Spleen (tissue), 11 donors: ENCODE measurements around the gene FOCAD. TPM values are rescaled to one million over a fixed set of nuclear protein-coding genes. Genes with fewer than 3 reads are reported as not detected.
"Not testable (repeated sequence)": the region's sequence is repeated elsewhere in the genome, so short reads cannot be mapped to it uniquely, and the experiment has no call there.

Experiments used
- DNase-seq: peaks from one replicate; pipeline ENCODE4 v3.0.0-alpha.2; 2020
- H3K27ac ChIP-seq, 8 donors: fragments of 200-600 bp; sonication (generic) in 7 of 8; 1 replicate in 4 of 8; 2 replicates in 4 of 8; pipeline versions ENCODE4 v1.5.0 to v1.8.0; 2016 to 2021; ENCODE audit warnings: inconsistent platforms in 4 of 8, mild to moderate bottlenecking in 4 of 8, moderate library complexity in 1 of 8
- H3K27me3 ChIP-seq, 7 donors: fragments of 200-600 bp; sonication (generic) in 6 of 7; replicated peaks in 1 of 7; 1 replicate in 4 of 7; 2 replicates in 3 of 7; pipeline versions ENCODE4 v1.5.0 to v1.8.0; 2016 to 2021; ENCODE audit warnings: inconsistent platforms in 3 of 7, mild to moderate bottlenecking in 1 of 7
- H3K36me3 ChIP-seq, 6 donors: fragments of 200-600 bp; sonication (generic) in 5 of 6; 1 replicate in 4 of 6; 2 replicates in 2 of 6; pipeline versions ENCODE4 v1.5.0 to v1.8.0; 2016 to 2021; ENCODE audit warnings: inconsistent platforms in 2 of 6
- H3K4me1 ChIP-seq, 6 donors: fragments of 200-600 bp; sonication (generic) in 5 of 6; 1 replicate in 3 of 6; 2 replicates in 3 of 6; pipeline versions ENCODE4 v1.5.0 to v1.8.0; 2016 to 2021; ENCODE audit warnings: inconsistent platforms in 3 of 6
- H3K4me3 ChIP-seq, 8 donors: fragments of 200-600 bp; sonication (generic) in 7 of 8; 1 replicate in 4 of 8; 2 replicates in 4 of 8; pipeline versions ENCODE4 v1.5.0 to v1.8.0; 2016 to 2021; ENCODE audit warnings: inconsistent platforms in 4 of 8, mild to moderate bottlenecking in 4 of 8, moderate library complexity in 2 of 8
- H3K9me3 ChIP-seq, 8 donors: fragments of 200-600 bp; sonication (generic) in 7 of 8; 1 replicate in 4 of 8; 2 replicates in 4 of 8; pipeline versions ENCODE4 v1.5.0 to v1.8.0; 2016 to 2021; ENCODE audit warnings: inconsistent platforms in 4 of 8
- POLR2A ChIP-seq, 3 donors: fragments of 450-650 bp; IDR thresholded peaks; one replicate each; pipeline ENCODE4 v1.5.1; 2017; ENCODE audit warnings: antibody characterized with exemption in 3 of 3, mild to moderate bottlenecking in 1 of 3
- POLR2AphosphoS5 ChIP-seq, 3 donors: sonication (generic); formaldehyde crosslinking; IDR thresholded peaks; one replicate each; pipeline ENCODE4 v1.5.1; 2017; ENCODE audit warnings: antibody characterized with exemption in 3 of 3
- WGBS, 5 donors: extraction: QIAGEN DNeasy Blood & Tissue Kit in 3 of 5; methylation state at CpG; one replicate each; pipeline versions ENCODE4 v1.1.5 to v1.1.7; 2013 to 2018; 5-methylcytosine and 5-hydroxymethylcytosine counted together
- intact Hi-C: fragments of 100-400 bp; cut with DNase I; formaldehyde crosslinking; loops from one replicate; pipeline ENCODE4 v1.15.0; 2023; ENCODE audit warnings: low total_unique reads
- polyA plus RNA-seq, 3 donors: library from polyadenylated mRNA; stranded (reverse); fragments of 200-250 nt; gene quantifications; one replicate each; pipeline ENCODE4 v1.2.1, GENCODE V29; 2013
- total RNA-seq, 7 donors: library from RNA; depleted of rRNA in 3 of 7; stranded (reverse); fragments of >200 nt in 3 of 7; fragmentation: NEBNext Ultra II Directional in 4 of 7; extraction: Animal tissue kit (Norgen Biotek cat#: 25700) in 4 of 7; gene quantifications; one replicate each; pipeline versions ENCODE4 v1.1.0 to v1.2.1, GENCODE V29; 2016 to 2021
- TF ChIP-seq, protein P1 (sequence below), 11 experiments: fragments of 200-600 bp in 7 of 11; fragments of 450-650 bp in 4 of 11; sonication (generic) in 4 of 11; IDR thresholded peaks in 8 of 11; conservative IDR thresholded peaks in 3 of 11; 1 replicate in 7 of 11; 2 replicates in 4 of 11; pipeline versions ENCODE4 v1.4.0 to v1.8.0; 2016 to 2021; ENCODE audit warnings: antibody characterized with exemption in 11 of 11, inconsistent platforms in 4 of 11, mild to moderate bottlenecking in 1 of 11
- donor health status: healthy with polysubstance abuse.
- donor health status: DM: no; HTN: no; CAD: no; lungs with moderate emphysema.
- donor health status: DM: no; HTN: no; CAD: no.
- donor health status: Bipolar disorder and iron deficiency.
- donor health status: healthy.
- donor health status: DM: no; HTN: no; CAD: no.
- donor health status: DM: yes; HTN: yes; CAD: no.

FOCAD gene
- total and polyA plus RNA-seq, 10 donors, result 3.0 to 33.2 (median 18.6) TPM

DNA sequence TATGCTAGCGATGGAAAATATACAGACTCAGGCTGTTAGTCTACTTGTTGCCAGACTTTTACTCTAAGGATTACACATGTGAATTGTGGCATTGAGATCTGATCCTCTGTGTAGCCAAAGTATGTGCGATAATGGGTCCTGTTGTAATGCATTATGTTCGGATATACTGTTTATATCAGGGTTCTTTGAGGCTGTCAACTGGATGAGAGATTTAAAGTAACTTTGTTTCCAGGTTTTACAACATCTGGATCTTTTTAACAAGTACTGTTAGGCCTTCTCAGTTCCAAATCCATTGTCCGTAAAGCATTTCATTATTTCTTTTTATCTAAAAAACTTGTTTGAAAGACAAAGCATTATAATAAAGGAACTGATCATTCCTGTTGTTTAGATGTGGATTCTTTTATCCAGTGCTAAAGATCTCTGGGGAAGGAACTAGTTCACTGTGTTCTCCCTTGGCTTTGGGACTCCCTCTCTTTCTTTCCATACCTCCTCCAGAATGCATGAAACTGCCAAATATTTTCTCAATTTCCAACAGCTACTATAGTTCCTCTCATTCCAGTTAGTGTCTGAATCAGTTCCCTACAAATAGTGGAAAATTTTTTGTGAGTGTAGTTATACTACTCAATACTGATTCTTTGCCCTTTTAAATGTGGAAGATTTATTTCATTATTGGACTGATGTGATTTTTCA, 278.6 kb downstream of the FOCAD start:
- WGBS, 5 donors, result 93 to 98% (median 97%) methylated on average over 4 of the region's 4 CpGs
- intact Hi-C loops, result no loop called here
- Histone ChIP-seq H3K27me3 (no peaks in the 10 kb centered on the region), H3K9me3 (no peaks in the 10 kb centered on the region), H3K36me3 (peaks cover 0 to 18% (median 0%) of the 10 kb centered on the region in 6 donors), H3K4me1 (no peaks in the 10 kb centered on the region), H3K4me3 (no peak overlapping the region), H3K27ac (no peak overlapping the region)
- TF ChIP-seq POLR2AphosphoS5 (IDR thresholded peaks at IDR 0.05) (no peak), POLR2A (IDR thresholded peaks at IDR 0.05) (no peak)
- TF ChIP-seq, protein P1, sequence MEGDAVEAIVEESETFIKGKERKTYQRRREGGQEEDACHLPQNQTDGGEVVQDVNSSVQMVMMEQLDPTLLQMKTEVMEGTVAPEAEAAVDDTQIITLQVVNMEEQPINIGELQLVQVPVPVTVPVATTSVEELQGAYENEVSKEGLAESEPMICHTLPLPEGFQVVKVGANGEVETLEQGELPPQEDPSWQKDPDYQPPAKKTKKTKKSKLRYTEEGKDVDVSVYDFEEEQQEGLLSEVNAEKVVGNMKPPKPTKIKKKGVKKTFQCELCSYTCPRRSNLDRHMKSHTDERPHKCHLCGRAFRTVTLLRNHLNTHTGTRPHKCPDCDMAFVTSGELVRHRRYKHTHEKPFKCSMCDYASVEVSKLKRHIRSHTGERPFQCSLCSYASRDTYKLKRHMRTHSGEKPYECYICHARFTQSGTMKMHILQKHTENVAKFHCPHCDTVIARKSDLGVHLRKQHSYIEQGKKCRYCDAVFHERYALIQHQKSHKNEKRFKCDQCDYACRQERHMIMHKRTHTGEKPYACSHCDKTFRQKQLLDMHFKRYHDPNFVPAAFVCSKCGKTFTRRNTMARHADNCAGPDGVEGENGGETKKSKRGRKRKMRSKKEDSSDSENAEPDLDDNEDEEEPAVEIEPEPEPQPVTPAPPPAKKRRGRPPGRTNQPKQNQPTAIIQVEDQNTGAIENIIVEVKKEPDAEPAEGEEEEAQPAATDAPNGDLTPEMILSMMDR (IDR thresholded peaks at IDR 0.05 in 8 of 11, conservative IDR thresholded peaks at IDR 0.05 in 3 of 11), result no peak
- no peak for DNase-seq

DNA sequence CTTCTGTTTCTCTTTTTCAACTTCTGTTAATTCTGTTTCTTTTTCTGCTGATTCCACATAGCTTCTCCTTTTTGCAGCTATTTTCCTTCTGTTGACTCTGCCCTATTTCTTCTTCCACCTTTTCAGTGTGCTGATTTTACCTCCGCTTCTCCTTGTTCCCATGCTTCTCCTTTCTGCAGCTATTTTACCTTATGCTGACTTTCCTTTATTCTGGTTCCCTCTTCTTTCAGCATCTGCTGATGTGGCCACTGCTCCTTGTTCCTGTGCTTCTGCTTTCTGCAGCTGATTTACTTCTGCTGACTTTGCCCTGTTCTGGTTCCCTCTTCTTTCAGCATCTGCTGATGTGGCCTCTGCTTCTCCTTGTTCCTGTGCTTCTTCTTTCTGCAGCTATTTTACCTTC, 288.6 kb downstream of the FOCAD start:
- DNase-seq, result no peak
- 94 to 98% (median 97%) methylated on average over 1 of the region's 1 CpG for WGBS, 5 donors
- no peaks in the 10 kb centered on the region for H3K4me1 ChIP-seq
- H3K27ac ChIP-seq, result peak overlapping the region in 5 of 8 donors; percentile 37 to 86 (median 76)
- no peaks in the 10 kb centered on the region for H3K27me3 ChIP-seq
- intact Hi-C loops, result no loop called here
- H3K9me3 ChIP-seq, result peaks cover 0 to 37% (median 19%) of the 10 kb centered on the region in 8 donors
- peaks cover 0 to 24% (median 7%) of the 10 kb centered on the region in 6 donors for H3K36me3 ChIP-seq
- TF ChIP-seq POLR2A (IDR thresholded peaks at IDR 0.05) (no peak), POLR2AphosphoS5 (IDR thresholded peaks at IDR 0.05) (no peak)
- TF ChIP-seq, protein P1 (IDR thresholded peaks at IDR 0.05 in 8 of 11, conservative IDR thresholded peaks at IDR 0.05 in 3 of 11), result no peak
- no peak overlapping the region for H3K4me3 ChIP-seq

DNA sequence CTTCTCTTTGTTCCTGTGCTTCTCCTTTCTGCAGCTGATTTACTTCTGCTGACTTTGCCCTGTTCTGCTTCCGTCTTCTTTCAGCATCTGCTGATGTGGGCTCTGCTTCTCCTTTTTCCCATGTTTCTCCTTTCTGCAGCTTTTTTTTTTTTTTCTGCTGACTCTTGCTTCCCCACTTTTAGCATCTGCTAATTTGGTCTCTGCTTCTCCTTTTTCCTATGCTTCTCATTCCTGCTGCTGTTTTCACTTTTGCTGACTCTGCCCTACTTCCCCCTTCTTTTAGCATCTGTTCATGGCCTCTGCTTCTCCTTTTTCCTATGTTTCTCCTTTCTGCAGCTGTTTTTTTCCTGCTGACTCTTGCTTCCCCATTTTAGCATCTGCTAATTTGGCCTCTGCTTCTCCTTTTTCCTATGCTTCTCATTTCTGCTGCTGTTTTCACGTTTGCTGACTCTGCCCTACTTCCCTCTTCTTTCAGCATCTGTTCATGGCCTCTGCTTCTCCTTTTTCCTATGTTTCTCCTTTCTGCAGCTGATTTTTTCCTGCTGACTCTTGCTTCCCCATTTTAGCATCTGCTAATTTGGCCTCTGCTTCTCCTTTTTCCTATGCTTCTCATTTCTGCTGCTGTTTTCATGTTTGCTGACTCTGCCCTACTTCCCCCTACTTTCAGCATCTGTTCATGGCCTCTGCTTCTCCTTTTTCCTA, 289.3 kb downstream of the FOCAD start:
- H3K4me1 ChIP-seq, H3K27me3 ChIP-seq, H3K4me3 ChIP-seq, DNase-seq, intact Hi-C loops: not testable (repeated sequence)
- Histone ChIP-seq H3K9me3 (peaks cover 0 to 37% (median 19%) of the 10 kb centered on the region in 8 donors), H3K27ac (peak overlapping the region in 6 of 8 donors; percentile 35 to 86 (median 61)), H3K36me3 (peaks cover 0 to 29% (median 7%) of the 10 kb centered on the region in 6 donors)
- 47 to 59% (median 50%) methylated on average over 2 of the region's 2 CpGs for WGBS, 5 donors

DNA sequence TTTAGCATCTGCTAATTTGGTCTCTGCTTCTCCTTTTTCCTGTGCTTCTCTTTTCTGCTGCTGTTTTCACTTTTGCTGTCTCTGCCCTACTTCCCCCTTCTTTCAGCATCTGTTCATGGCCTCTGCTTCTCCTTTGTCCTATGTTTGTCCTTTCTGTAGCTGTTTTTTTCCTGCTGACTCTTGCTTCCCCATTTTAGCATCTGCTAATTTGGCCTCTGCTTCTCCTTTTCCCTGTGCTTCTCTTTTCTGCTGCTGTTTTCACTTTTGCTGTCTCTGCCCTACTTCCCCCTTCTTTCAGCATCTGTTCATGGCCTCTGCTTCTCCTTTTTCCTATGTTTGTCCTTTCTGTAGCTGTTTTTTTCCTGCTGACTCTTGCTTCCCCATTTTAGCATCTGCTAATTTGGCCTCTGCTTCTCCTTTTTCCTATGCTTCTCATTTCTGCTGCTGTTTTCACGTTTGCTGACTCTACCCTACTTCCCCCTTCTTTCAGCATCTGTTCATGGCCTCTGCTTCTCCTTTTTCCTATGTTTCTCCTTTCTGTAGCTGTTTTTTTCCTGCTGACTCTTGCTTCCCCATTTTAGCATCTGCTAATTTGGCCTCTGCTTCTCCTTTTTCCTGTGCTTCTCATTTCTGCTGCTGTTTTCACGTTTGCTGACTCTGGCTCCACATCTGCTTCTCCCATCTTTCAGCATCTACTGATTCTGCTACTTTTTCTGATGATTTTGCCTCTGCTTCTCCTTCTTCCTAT, 290.3 kb downstream of the FOCAD start:
- Histone ChIP-seq H3K9me3 (peaks cover 0 to 37% (median 19%) of the 10 kb centered on the region in 8 donors), H3K36me3 (peaks cover 0 to 38% (median 7%) of the 10 kb centered on the region in 6 donors), H3K27ac (peak overlapping the region in 7 of 8 donors; percentile 35 to 86 (median 51))
- H3K4me3 ChIP-seq, intact Hi-C loops, DNase-seq, H3K27me3 ChIP-seq, H3K4me1 ChIP-seq: not testable (repeated sequence)
- 26 to 45% (median 38%) methylated on average over 2 of the region's 2 CpGs for WGBS, 5 donors
